Neuron (in vitro differentiated cells): ENCODE measurements around the gene UBE2E3.
"Not testable (repeated sequence)": the region's sequence is repeated elsewhere in the genome, so short reads cannot be mapped to it uniquely, and the experiment has no call there.

ENCODE experiments used
- H2AFZ ChIP-seq: one replicate; pipeline ENCODE4 v1.6.1; 2013; ENCODE audit warnings: low read depth, mild to moderate bottlenecking, inconsistent platforms, low read length, moderate library complexity
- H3K27me3 ChIP-seq: one replicate; pipeline ENCODE4 v1.6.1; 2013; ENCODE audit warnings: low read length; ENCODE audit not compliant: insufficient read depth
- H3K36me3 ChIP-seq: one replicate; pipeline ENCODE4 v1.6.1; 2013; ENCODE audit warnings: low read length; ENCODE audit not compliant: insufficient read depth
- H3K4me1 ChIP-seq: one replicate; pipeline ENCODE4 v1.6.1; 2013; ENCODE audit warnings: low read length; ENCODE audit not compliant: insufficient read depth
- H3K4me3 ChIP-seq: 2 replicates; pipeline ENCODE4 v1.5.1; 2013; ENCODE audit warnings: mild to moderate bottlenecking, low read length, moderate library complexity
- H3K9me3 ChIP-seq: one replicate; pipeline ENCODE4 v1.6.1; 2013; ENCODE audit warnings: low read length

The UBE2E3 gene

GRCh38 chr2:181007086-181007837 is 26.9 kb downstream of the UBE2E3 start:
- peaks cover 10% of the 10 kb centered on the region for H3K4me1 ChIP-seq
- no peak overlapping the region for H3K4me3 ChIP-seq
- no peaks in the 10 kb centered on the region for H3K9me3 ChIP-seq
- H3K27me3 ChIP-seq: no peaks in the 10 kb centered on the region
- no peaks in the 10 kb centered on the region for H3K36me3 ChIP-seq
- H2AFZ ChIP-seq: no peak overlapping the region

GRCh38 chr2:181008407-181008806 is 28.0 kb downstream of the UBE2E3 start:
- Histone ChIP-seq H3K36me3 (no peaks in the 10 kb centered on the region), H3K27me3 (no peaks in the 10 kb centered on the region), H3K9me3 (peaks cover under 1% of the 10 kb centered on the region), H3K4me3 (no peak overlapping the region), H2AFZ (no peak overlapping the region), H3K4me1 (peaks cover 5% of the 10 kb centered on the region)

GRCh38 chr2:181021199-181021789 is 40.9 kb downstream of the UBE2E3 start:
- Histone ChIP-seq H3K4me1 (no peaks in the 10 kb centered on the region), H3K9me3 (no peaks in the 10 kb centered on the region), H2AFZ (no peak overlapping the region), H3K4me3 (no peak overlapping the region), H3K36me3 (no peaks in the 10 kb centered on the region), H3K27me3 (no peaks in the 10 kb centered on the region)

GRCh38 chr2:181022652-181023051 is 42.2 kb downstream of the UBE2E3 start:
- H3K4me1 ChIP-seq: no peaks in the 10 kb centered on the region
- H3K9me3 ChIP-seq: no peaks in the 10 kb centered on the region
- H3K36me3 ChIP-seq: no peaks in the 10 kb centered on the region
- H3K4me3 ChIP-seq: no peak overlapping the region
- H3K27me3 ChIP-seq: no peaks in the 10 kb centered on the region
- no peak overlapping the region for H2AFZ ChIP-seq

GRCh38 chr2:181025004-181025403 is 44.6 kb downstream of the UBE2E3 start:
- H3K4me1 ChIP-seq: no peaks in the 10 kb centered on the region
- H2AFZ ChIP-seq: no peak overlapping the region
- H3K27me3 ChIP-seq: no peaks in the 10 kb centered on the region
- H3K4me3 ChIP-seq: no peak overlapping the region
- no peaks in the 10 kb centered on the region for H3K36me3 ChIP-seq
- H3K9me3 ChIP-seq: no peaks in the 10 kb centered on the region

DNA sequence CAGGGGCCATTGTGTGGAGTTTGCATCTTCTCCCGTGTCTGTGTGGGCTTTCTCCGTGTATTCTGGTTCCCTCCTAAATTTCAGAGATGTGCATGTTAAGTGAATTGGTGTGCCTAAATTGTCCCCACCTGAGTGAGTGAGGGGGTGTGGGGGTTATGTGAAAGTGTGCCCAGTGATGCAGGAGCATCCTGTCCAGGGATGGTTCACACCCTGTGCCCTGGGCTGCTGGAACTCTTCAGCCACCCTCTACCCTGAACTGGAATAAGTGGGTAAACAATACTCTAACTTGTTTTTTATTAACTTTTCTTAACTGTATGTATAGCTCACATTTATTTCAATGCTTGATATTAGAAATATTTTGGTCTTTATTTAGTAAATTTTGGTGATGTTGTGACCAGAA is 56.0 kb downstream of the UBE2E3 start:
- Histone ChIP-seq H3K9me3 (no peaks in the 10 kb centered on the region), H3K27me3 (no peaks in the 10 kb centered on the region), H2AFZ (no peak overlapping the region), H3K4me1 (no peaks in the 10 kb centered on the region), H3K36me3 (no peaks in the 10 kb centered on the region), H3K4me3 (no peak overlapping the region)

GRCh38 chr2:181036848-181037603 is 56.6 kb downstream of the UBE2E3 start:
- Histone ChIP-seq H3K27me3 (no peaks in the 10 kb centered on the region), H3K4me3 (no peak overlapping the region), H3K9me3 (no peaks in the 10 kb centered on the region), H2AFZ (no peak overlapping the region), H3K36me3 (no peaks in the 10 kb centered on the region), H3K4me1 (no peaks in the 10 kb centered on the region)

GRCh38 chr2:181037922-181038321 is 57.5 kb downstream of the UBE2E3 start:
- H2AFZ ChIP-seq: no peak overlapping the region
- no peaks in the 10 kb centered on the region for H3K27me3 ChIP-seq
- no peaks in the 10 kb centered on the region for H3K9me3 ChIP-seq

DNA sequence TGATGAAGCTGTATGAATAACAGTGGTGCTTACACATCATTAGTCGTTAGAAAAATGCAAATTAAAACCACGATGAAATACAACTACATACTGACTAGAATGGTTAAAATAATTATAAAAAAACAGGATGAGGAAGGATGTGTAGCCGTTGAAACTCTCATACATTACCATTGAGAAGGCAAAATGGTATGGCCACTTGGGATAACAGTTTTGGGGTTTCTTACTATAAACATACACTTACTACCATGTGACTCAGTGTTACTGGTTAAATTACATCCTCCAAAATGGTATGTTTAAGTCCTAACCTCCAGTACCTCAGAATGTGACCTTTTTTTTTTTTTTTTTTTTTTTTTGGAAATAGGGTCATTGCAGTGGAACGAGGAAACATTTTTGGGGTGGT is 58.4 kb downstream of the UBE2E3 start:
- no peaks in the 10 kb centered on the region for H3K9me3 ChIP-seq
- H2AFZ ChIP-seq: no peak overlapping the region
- H3K27me3 ChIP-seq: no peaks in the 10 kb centered on the region
- H3K36me3 ChIP-seq: no peaks in the 10 kb centered on the region
- no peak overlapping the region for H3K4me3 ChIP-seq
- no peaks in the 10 kb centered on the region for H3K4me1 ChIP-seq

More at GRCh38 chr2:181037922-181038321, 57.5 kb downstream of the UBE2E3 start:
- H3K36me3 ChIP-seq: no peaks in the 10 kb centered on the region
- no peak overlapping the region for H3K4me3 ChIP-seq
- H3K4me1 ChIP-seq: no peaks in the 10 kb centered on the region

DNA sequence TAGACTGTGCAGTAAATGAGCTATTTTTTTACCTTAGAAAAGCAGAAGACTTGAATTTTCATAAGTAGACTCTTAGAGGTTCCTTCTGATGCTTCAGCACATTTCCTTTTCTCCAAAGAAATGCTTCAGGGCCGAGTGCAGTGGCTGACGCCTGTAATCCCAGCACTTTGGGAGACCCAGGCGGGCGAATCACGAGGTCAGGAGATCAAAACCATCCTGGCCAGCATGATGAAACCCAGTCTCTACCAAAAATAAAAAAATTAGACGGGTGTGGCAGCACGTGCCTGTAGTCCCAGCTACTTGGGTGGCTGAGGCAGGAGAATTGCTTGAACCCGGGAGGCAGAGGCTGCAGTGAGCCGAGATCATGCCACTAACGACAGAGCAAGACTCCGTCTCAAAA is 60.4 kb downstream of the UBE2E3 start:
- H3K4me3 ChIP-seq: not testable (repeated sequence)

GRCh38 chr2:181041661-181042060 is 61.3 kb downstream of the UBE2E3 start:
- H2AFZ ChIP-seq: no peak overlapping the region
- no peaks in the 10 kb centered on the region for H3K4me1 ChIP-seq
- no peak overlapping the region for H3K4me3 ChIP-seq
- H3K27me3 ChIP-seq: no peaks in the 10 kb centered on the region
- no peaks in the 10 kb centered on the region for H3K36me3 ChIP-seq
- no peaks in the 10 kb centered on the region for H3K9me3 ChIP-seq

More for the DNA sequence above, 60.4 kb downstream of the UBE2E3 start:
- H3K9me3 ChIP-seq, H3K27me3 ChIP-seq, H3K4me1 ChIP-seq, H3K36me3 ChIP-seq, H2AFZ ChIP-seq: not testable (repeated sequence)

DNA sequence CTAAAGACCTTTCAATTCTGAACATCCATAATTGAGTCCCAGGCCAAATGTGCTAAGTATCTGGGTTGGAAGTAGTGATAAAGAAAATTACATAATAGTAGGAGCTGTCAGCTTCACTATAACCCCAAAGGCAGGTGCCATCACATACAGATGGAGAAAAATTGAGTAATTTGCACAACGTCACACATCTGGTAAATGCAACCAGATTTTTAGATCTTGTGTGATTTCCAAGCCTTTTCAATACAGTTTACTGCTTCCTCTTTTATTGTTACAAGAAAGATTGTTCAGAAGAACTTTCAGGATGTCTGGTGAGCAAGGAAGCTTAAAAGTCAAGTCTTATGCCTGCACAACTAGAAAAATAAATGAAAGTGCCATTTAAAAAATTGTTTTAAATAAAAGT is 62.3 kb downstream of the UBE2E3 start:
- Histone ChIP-seq H3K4me3 (no peak overlapping the region), H3K27me3 (no peaks in the 10 kb centered on the region), H2AFZ (no peak overlapping the region), H3K9me3 (no peaks in the 10 kb centered on the region), H3K36me3 (no peaks in the 10 kb centered on the region), H3K4me1 (no peaks in the 10 kb centered on the region)

- Histone ChIP-seq H3K27me3 (no peaks in the 10 kb centered on the region), H3K4me3 (no peak overlapping the region), H2AFZ (no peak overlapping the region), H3K9me3 (no peaks in the 10 kb centered on the region), H3K36me3 (no peaks in the 10 kb centered on the region), H3K4me1 (no peaks in the 10 kb centered on the region)
These were observed 66.4 kb downstream of the UBE2E3 start for GRCh38 chr2:181046833-181047232.
